ENCODE data around the gene PIGS. TPM values are rescaled to one million over a fixed set of nuclear protein-coding genes. Genes with fewer than 3 reads are reported as not detected.

Gene PIGS
- total RNA-seq, 1 donor from 2014 or later, result 15.2 TPM

- Histone ChIP-seq H3K27me3 (peaks cover 24% of the 10 kb centered on the region), H3K9ac (peak overlapping the region; percentile 56), H3F3A (ENCODE audit: low read depth) (peaks cover 14% of the 10 kb centered on the region), H4K20me1 (ENCODE audit: low read depth) (peaks cover 11% of the 10 kb centered on the region), H3K27ac (no peak overlapping the region), H3K4me1 (peaks cover 7% of the 10 kb centered on the region), H3K79me2 (ENCODE audit: low read depth) (peaks cover 34% of the 10 kb centered on the region), H3K36me3 (no peaks in the 10 kb centered on the region), H2AFZ (replicated peaks) (peak overlapping the region; percentile 92), H3K9me3 (ENCODE audit: low read depth) (no peaks in the 10 kb centered on the region), H3K4me2 (peak overlapping the region; percentile 84), H3K4me3 (peak overlapping the region; percentile 91)
- peaks cover 8% of the 10 kb centered on the region for H3K36me3 Mint-ChIP-seq
- peak overlapping the region; percentile 51 for H3K27ac Mint-ChIP-seq
- no peaks in the 10 kb centered on the region for H3K9me3 Mint-ChIP-seq
- H3K4me1 Mint-ChIP-seq, result peaks cover 20% of the 10 kb centered on the region
- peak; percentile 58 for DNase-seq (ENCODE audit: low spot score)
- TF ChIP-seq CTCF (IDR thresholded peaks at IDR 0.05), result no peak
- TF ChIP-seq EZH2 (IDR thresholded peaks at IDR 0.05), result no peak
- TF ChIP-seq EZH2phosphoT487 (IDR thresholded peaks at IDR 0.05), result no peak
- peaks cover 10% of the 10 kb centered on the region for H3K27me3 Mint-ChIP-seq (ENCODE audit: insufficient read depth, low read depth)
- peak overlapping the region; percentile 97 for H3K4me3 Mint-ChIP-seq
Observed at GRCh38 chr17:28570716-28571360, 486 bp downstream of the PIGS start.

GRCh38 chr17:28569446-28569845 lies 1.9 kb downstream of the PIGS start:
- H3K4me1 ChIP-seq, result peaks cover 7% of the 10 kb centered on the region
- H3K4me3 ChIP-seq, result no peak overlapping the region
- Mint-ChIP-seq H3K9me3 (no peaks in the 10 kb centered on the region), H3K4me1 (peaks cover 20% of the 10 kb centered on the region), H3K27ac (no peak overlapping the region), H3K27me3 (ENCODE audit: insufficient read depth, low read depth) (peaks cover 8% of the 10 kb centered on the region), H3K36me3 (peaks cover 9% of the 10 kb centered on the region), H3K4me3 (peak overlapping the region; percentile 97)
- H3K9ac ChIP-seq, result no peak overlapping the region
- peaks cover 45% of the 10 kb centered on the region for H3K79me2 ChIP-seq (ENCODE audit: low read depth)
- H4K20me1 ChIP-seq (ENCODE audit: low read depth), result peaks cover 18% of the 10 kb centered on the region
- no peak overlapping the region for H2AFZ ChIP-seq (replicated peaks)
- H3K27ac ChIP-seq, result no peak overlapping the region
- peaks cover 14% of the 10 kb centered on the region for H3F3A ChIP-seq (ENCODE audit: low read depth)
- H3K4me2 ChIP-seq, result peak overlapping the region; percentile 84
- no peak for DNase-seq (ENCODE audit: low spot score)
- H3K9me3 ChIP-seq (ENCODE audit: low read depth), result no peaks in the 10 kb centered on the region
- H3K36me3 ChIP-seq, result no peaks in the 10 kb centered on the region
- H3K27me3 ChIP-seq, result peaks cover 17% of the 10 kb centered on the region
- TF ChIP-seq EZH2phosphoT487 (IDR thresholded peaks at IDR 0.05) (no peak), CTCF (IDR thresholded peaks at IDR 0.05) (no peak), EZH2 (IDR thresholded peaks at IDR 0.05) (no peak)

- H3K9ac ChIP-seq, result no peak overlapping the region
- Mint-ChIP-seq H3K36me3 (peaks cover 6% of the 10 kb centered on the region), H3K4me3 (no peak overlapping the region), H3K27ac (no peak overlapping the region), H3K4me1 (peaks cover 18% of the 10 kb centered on the region), H3K9me3 (no peaks in the 10 kb centered on the region), H3K27me3 (ENCODE audit: insufficient read depth, low read depth) (peaks cover 3% of the 10 kb centered on the region)
- no peak overlapping the region for H3K4me2 ChIP-seq
- peaks cover 10% of the 10 kb centered on the region for H3K27me3 ChIP-seq
- peaks cover 7% of the 10 kb centered on the region for H3K4me1 ChIP-seq
- H3K4me3 ChIP-seq, result no peak overlapping the region
- no peak overlapping the region for H3K27ac ChIP-seq
- H4K20me1 ChIP-seq (ENCODE audit: low read depth), result peaks cover 18% of the 10 kb centered on the region
- peaks cover 45% of the 10 kb centered on the region for H3K79me2 ChIP-seq (ENCODE audit: low read depth)
- no peak for DNase-seq (ENCODE audit: low spot score)
- H3K9me3 ChIP-seq (ENCODE audit: low read depth), result no peaks in the 10 kb centered on the region
- H2AFZ ChIP-seq (replicated peaks), result no peak overlapping the region
- peaks cover 14% of the 10 kb centered on the region for H3F3A ChIP-seq (ENCODE audit: low read depth)
- TF ChIP-seq EZH2 (IDR thresholded peaks at IDR 0.05) (no peak), EZH2phosphoT487 (IDR thresholded peaks at IDR 0.05) (no peak), CTCF (IDR thresholded peaks at IDR 0.05) (no peak)
- H3K36me3 ChIP-seq, result no peaks in the 10 kb centered on the region
Observed at GRCh38 chr17:28567604-28568003, 3.7 kb downstream of the PIGS start.
